NCI-H128 (cell line): ENCODE measurements around the gene SYNDIG1.

Source experiments
- DNase-seq: peaks from one replicate; lab custom pipeline; 2025; ENCODE audit not compliant: unreplicated experiment; lab: John Stamatoyannopoulos, UW

The SYNDIG1 gene

GRCh38 chr20:24470746-24471582 is 1.5 kb downstream of the SYNDIG1 start:
- DNase-seq = no peak

GRCh38 chr20:24472426-24472825 is 3.0 kb downstream of the SYNDIG1 start:
- no peak for DNase-seq

- DNase-seq = no peak
Measured at GRCh38 chr20:24473435-24474223, 4.2 kb downstream of the SYNDIG1 start.

GRCh38 chr20:24477831-24478547 is 8.6 kb downstream of the SYNDIG1 start:
- no peak for DNase-seq

DNA sequence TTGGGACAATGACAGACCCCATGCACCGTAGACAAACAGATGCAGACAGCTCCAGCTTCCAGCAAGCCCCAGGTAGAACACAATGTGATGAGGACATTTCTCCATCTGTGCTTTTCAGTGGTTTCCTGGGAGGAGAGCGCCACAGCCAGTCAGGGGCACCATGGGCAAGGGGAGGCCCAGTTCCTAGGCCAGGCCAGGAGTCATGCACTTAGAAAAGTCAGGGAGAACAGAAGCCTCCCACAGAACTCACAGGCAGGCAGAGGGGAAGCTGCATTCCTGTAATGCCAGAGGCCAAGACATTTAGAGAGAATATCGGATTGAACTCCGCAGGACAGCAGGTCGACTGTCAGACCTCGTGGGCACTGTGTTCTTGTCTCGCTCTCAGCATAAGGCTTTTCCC is 9.2 kb downstream of the SYNDIG1 start:
- no peak for DNase-seq

GRCh38 chr20:24479106-24479505 is 9.7 kb downstream of the SYNDIG1 start:
- no peak for DNase-seq

DNA sequence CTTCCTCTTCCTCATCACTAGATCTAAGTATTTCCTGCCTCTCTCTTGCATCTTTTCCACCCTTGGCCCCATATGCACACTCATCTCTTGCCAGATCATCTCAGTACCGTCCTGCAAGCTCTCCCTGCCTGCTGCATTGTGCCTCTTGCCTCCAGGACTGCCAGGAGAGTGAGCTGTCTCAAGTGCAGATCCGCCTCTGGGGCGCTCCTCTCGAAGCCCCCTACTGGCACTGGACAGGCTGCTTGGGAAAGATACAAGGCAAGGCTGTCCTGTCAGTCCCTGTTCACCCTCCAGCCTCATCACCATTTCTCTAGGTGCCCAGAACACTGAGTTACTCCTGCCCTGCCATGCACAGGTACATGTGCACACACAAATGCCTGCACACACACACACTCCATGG is 10.2 kb downstream of the SYNDIG1 start:
- no peak for DNase-seq

DNA sequence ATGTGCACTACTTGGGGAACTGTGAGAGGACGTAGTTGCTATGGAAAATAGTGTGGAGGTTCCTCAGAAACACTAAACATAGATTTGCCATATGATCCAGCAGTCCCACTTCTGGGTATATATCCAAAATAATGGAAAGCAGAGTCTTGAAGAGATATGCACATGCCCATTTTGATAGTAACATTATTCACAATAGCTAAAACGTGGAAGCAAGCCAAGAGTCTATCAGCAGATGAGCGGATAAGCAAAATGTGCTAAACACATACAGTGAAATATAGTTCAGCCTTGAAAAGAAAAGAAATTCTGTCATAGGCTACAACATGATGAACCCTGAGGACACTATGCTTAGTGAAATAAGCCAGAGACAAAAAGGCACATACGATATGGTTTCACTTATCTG is 11.1 kb downstream of the SYNDIG1 start:
- no peak for DNase-seq

GRCh38 chr20:24481173-24481572 is 11.7 kb downstream of the SYNDIG1 start:
- no peak for DNase-seq

GRCh38 chr20:24483435-24484080 is 14.1 kb downstream of the SYNDIG1 start:
- DNase-seq = no peak

DNA sequence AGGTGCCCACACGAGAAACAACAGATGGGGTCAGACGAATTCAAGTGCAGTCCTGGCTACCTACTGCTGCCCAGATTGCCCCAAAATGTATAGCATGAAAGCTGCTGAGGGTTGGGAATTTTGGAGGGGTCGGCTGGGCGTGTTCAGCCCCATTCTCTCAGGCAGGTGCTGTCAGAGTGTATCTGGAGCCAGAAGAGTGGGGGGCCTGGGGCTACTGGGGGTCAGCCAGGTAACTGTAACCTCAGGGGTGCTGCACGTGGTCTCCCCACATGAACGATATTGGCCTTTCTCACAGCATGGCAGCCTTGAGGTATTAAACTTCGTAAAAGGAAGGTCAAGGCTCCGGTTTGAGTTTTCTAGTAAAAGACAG is 14.6 kb downstream of the SYNDIG1 start:
- DNase-seq = no peak

- DNase-seq = no peak
Measured at GRCh38 chr20:24485981-24486380, 16.6 kb downstream of the SYNDIG1 start.

- DNase-seq = no peak
Measured at GRCh38 chr20:24487240-24487639, 17.8 kb downstream of the SYNDIG1 start.

DNA sequence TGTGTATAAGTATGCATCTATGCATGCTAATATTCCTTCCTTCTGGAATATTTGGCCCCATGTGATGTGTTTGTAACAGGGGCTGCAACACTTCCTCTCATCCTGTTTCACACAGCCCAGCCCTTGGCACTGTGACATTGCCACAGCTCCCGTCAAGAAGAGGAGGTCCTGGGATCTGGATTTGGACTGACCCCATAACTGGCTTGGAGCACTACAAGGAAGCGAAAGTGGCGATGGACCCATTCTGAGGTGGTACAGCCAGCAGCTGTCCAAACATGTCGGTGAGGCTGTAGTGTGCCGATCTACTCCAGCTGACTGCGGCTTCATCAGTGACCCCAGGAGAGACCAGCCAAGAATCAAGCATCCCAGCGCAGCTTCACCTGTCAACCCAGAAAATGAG is 18.2 kb downstream of the SYNDIG1 start:
- DNase-seq = no peak

DNA sequence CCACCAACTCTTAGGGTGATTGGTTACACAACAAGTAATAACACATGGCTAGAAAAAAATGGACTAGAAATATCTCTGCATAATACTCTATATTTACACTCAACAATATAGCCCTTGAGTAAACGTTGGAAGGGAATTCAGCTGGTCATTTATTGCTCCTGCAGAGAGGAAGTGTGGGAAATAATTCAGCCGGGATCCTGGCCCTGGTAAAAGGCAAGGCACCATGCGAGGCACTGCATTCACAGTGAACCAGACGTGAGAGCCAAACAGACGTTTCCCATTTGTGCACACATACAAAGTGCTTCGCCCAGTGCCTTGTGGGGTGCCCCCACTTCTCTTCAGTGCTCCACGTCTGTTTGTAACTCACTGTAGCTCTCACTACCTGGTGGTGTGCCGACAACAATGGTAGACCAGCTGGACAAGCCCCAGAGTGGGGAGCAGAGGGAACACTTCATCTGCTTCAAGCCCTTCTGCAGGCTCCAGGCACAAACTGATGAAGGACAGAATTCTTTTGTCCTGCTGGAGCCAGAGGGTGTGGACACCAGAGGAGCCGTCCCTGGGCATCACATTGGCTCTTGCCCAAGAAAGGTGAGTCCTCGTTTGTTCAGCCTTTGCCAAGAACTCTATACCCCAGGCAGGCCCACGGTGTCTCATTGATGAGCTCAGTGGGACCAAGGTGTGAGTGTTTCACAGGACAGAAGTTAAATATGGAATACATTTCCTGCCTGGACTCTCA is 18.8 kb downstream of the SYNDIG1 start:
- DNase-seq = no peak

DNA sequence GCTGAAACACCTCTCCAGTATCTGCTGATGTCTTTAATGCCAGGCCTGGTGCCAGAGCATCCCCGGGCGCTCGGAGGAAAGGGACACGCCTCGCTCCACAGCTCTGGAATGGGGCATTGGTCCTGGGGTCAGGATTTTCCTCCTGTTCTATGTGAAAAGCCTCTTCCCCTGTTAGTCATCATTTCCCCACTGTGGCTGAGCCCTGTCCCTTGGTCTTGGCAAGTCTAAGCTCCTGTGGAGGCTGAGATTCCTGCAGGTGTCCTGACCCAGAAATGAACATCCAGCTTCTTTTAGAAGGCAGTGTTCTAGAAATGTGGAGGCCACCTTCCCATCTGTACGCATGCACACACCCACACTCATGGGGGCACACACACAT is 19.4 kb downstream of the SYNDIG1 start:
- DNase-seq = no peak

GRCh38 chr20:24489193-24489592 is 19.8 kb downstream of the SYNDIG1 start:
- DNase-seq = no peak

DNA sequence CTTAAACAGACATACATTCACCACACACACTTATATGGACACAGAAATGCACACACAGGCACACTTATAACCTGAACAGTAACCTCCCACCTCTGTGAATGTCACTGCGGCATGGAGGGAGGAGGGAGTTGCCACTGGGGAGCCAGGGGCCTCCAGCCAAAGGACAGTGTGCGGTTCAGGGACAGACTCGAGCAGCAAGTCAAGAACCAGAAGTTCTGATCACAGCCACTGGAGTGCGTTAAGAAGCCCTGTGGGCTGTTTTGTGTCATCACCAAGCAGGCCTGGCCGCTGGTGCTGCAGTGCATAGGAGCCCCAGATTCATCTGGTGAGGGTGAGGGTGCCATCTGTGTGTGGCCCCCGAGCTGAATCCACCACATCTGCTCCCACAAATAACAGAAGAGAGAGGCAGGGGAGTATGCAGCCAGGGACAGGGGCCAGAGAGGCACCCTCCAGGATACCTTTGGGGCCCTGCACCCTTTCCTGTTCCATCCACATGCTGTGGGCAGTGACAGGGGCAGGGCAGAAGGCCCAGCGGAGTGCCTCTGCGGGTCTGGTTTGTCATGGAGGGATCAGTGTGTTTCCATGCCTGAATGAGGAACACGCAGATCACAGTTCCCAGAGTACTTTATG is 20.3 kb downstream of the SYNDIG1 start:
- no peak for DNase-seq

DNA sequence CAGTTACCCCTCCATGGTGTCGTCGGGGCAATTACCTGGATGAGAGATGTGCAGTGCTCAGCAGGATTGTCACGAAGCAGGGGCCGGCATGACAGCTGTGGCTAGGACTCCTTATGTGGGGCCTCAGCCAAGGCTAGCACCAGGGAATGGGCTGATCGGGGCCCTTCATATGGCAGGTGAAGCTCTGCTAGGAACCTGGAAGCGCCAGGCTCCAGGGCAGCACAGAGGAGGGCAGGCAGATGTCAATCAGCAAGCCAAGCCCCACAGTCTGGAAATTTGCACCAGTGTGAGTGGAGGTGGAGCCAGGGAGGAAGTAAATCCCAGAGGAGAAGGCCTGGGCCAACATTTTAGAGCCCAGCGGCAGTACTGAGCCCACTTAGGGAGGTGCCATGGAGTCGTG is 21.2 kb downstream of the SYNDIG1 start:
- DNase-seq = no peak
